ENCODE data around the gene SDCCAG8.

Gene SDCCAG8

DNA sequence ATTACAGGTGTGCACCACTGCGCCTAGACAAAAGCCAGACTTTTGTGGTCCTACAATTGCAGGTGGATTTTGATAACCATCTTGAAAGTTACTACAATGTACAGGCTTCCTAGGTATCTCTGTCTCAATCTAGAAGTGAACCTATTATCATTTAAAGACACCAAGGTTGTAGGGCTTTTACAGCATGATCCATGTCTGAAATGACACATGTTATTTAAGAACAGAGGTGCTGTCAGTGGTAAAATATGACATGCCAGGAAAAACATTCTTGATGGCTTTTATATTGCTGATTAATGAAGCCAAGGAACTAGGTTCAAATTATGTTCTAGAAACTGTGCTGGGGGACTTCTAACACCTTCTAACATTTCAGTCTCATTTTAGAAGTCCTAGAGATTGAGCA lies 253.1 kb downstream of the SDCCAG8 start:
- Histone ChIP-seq H3K9ac (ENCODE audit: insufficient read length) (no peak overlapping the region), H3K4me3 (no peak overlapping the region), H3K9me3 (ENCODE audit: low read depth, low read length) (no peaks in the 10 kb centered on the region), H3K36me3 (ENCODE audit: insufficient read depth, low read length) (no peaks in the 10 kb centered on the region), H3K27ac (no peak overlapping the region)
- TF ChIP-seq EZH2 (IDR thresholded peaks at IDR 0.05): no peak
- no peak for TF ChIP-seq POLR2AphosphoS5 (IDR thresholded peaks at IDR 0.05; ENCODE audit: borderline replicate concordance, low read depth, low read length)
- TF ChIP-seq FOXP2 (optimal IDR thresholded peaks at IDR 0.05; ENCODE audit: control extremely low read depth, extremely low read length, insufficient read depth): no peak
- DNase-seq (ENCODE audit: low read depth, low spot score): no peak

DNA sequence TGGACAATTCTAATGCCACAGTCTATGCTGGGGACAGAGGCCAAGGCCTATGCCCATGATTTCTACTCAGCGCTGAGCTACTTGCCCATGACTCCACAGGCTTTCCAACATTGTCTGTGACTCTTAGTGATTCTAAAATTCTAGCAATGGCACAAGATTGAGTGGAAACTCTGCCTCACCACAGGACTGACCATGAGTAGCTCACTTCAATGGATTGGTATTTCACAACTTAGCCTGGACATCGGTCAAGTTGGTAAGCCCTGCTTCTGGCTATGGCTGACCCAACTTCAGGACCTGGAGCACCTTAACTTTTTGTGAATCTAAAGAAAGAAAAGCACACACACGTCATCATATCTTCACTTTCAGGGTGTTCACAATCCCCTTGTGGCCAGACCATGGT lies 255.1 kb downstream of the SDCCAG8 start:
- no peak for DNase-seq (ENCODE audit: low read depth, low spot score)
- H3K4me3 ChIP-seq: no peak overlapping the region
- H3K9ac ChIP-seq (ENCODE audit: insufficient read length): no peak overlapping the region

DNA sequence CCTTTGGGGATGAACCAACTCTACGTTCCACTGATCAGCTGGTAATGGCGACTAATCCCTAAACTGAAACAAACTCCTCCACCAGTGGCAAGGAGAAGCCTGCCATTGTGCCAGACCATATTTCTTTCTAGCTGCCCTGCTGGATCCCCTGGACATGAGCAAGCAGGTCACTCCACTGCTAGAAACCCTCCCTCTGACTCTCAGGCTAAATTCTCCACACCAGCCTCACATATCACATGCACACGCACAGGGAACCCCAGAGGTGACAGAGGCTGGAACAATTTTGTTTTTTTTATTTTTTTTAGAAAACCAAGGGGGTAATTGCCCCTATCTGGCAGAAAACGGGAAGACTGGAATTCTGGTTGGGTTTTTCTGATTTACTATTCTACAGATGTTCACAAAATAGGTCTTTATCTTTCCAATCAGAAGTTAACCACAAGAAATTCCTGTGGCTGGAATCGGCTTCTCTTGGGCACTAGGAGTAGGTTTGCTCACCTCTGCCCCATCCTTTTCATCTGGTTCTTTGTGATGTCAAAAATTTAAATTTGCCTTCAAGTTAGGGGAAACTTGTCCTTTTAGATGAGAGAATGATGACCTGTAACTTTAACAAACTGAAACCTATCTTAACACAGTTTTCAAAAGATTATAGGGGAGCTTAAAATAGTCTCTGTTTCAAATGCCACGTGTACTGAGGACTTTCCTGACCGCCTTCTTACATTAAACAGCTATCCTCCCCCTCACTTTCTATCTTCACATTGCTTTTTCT lies 258.1 kb downstream of the SDCCAG8 start:
- no peak for DNase-seq (ENCODE audit: low read depth, low spot score)
- H3K36me3 ChIP-seq (ENCODE audit: insufficient read depth, low read length): no peaks in the 10 kb centered on the region
- H3K4me3 ChIP-seq: no peak overlapping the region
- no peaks in the 10 kb centered on the region for H3K9me3 ChIP-seq (ENCODE audit: low read depth, low read length)
- TF ChIP-seq POLR2AphosphoS5 (IDR thresholded peaks at IDR 0.05; ENCODE audit: borderline replicate concordance, low read depth, low read length) (no peak), FOXP2 (optimal IDR thresholded peaks at IDR 0.05; ENCODE audit: control extremely low read depth, extremely low read length, insufficient read depth) (no peak), EZH2 (IDR thresholded peaks at IDR 0.05) (no peak)
- H3K9ac ChIP-seq (ENCODE audit: insufficient read length): no peak overlapping the region
- H3K27ac ChIP-seq: no peak overlapping the region

More for the DNA sequence above, 255.1 kb downstream of the SDCCAG8 start:
- no peaks in the 10 kb centered on the region for H3K9me3 ChIP-seq (ENCODE audit: low read depth, low read length)
- H3K36me3 ChIP-seq (ENCODE audit: insufficient read depth, low read length): no peaks in the 10 kb centered on the region
- no peak overlapping the region for H3K27ac ChIP-seq
- TF ChIP-seq POLR2AphosphoS5 (IDR thresholded peaks at IDR 0.05; ENCODE audit: borderline replicate concordance, low read depth, low read length) (no peak), FOXP2 (optimal IDR thresholded peaks at IDR 0.05; ENCODE audit: control extremely low read depth, extremely low read length, insufficient read depth) (no peak), EZH2 (IDR thresholded peaks at IDR 0.05) (no peak)

DNA sequence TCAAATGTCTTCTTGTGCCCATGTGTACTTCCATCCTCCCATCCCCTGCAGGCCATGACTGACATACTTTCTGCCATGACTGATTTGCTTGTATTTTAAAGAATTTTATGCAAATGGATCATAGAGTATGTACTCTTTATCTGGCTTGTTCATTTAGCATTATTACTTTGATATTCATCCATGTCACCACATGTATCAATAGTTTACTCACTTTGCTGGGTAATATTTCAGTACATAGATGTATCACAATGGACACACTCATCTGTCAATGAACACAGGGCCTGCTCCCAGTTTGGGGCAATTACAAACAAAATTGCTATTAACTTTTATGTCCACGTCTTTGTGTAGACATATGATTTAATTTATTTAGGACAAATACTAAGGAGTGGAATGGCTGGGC lies 259.1 kb downstream of the SDCCAG8 start:
- Histone ChIP-seq H3K27ac (no peak overlapping the region), H3K4me3 (no peak overlapping the region), H3K9ac (ENCODE audit: insufficient read length) (no peak overlapping the region), H3K9me3 (ENCODE audit: low read depth, low read length) (no peaks in the 10 kb centered on the region), H3K36me3 (ENCODE audit: insufficient read depth, low read length) (no peaks in the 10 kb centered on the region)
- no peak for DNase-seq (ENCODE audit: low read depth, low spot score)
- TF ChIP-seq FOXP2 (optimal IDR thresholded peaks at IDR 0.05; ENCODE audit: control extremely low read depth, extremely low read length, insufficient read depth) (no peak), EZH2 (IDR thresholded peaks at IDR 0.05) (no peak), POLR2AphosphoS5 (IDR thresholded peaks at IDR 0.05; ENCODE audit: borderline replicate concordance, low read depth, low read length) (no peak)

DNA sequence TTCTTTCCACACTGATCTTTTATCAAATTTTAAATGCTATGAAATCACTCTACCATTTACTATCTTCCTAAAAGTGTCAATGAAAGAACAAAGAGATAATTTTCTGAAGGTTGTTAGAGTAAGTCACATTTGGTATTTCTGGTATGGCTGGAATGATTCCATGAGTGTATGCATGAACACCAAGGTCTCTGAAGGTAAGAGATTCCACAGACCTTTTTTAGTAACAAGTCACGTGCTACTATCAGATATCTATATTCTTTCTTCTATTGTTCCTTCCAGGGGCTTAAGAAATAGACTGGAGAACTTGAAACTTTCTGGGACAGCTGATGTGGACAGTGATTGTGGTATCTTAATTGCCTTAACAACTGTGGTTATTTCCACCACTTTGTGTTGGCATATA lies 265.0 kb downstream of the SDCCAG8 start:
- TF ChIP-seq FOXP2 (optimal IDR thresholded peaks at IDR 0.05; ENCODE audit: control extremely low read depth, extremely low read length, insufficient read depth): no peak
- TF ChIP-seq EZH2 (IDR thresholded peaks at IDR 0.05): no peak
- TF ChIP-seq POLR2AphosphoS5 (IDR thresholded peaks at IDR 0.05; ENCODE audit: borderline replicate concordance, low read depth, low read length): no peak
- Histone ChIP-seq H3K27ac (no peak overlapping the region), H3K4me3 (no peak overlapping the region), H3K36me3 (ENCODE audit: insufficient read depth, low read length) (no peaks in the 10 kb centered on the region), H3K9me3 (ENCODE audit: low read depth, low read length) (no peaks in the 10 kb centered on the region), H3K9ac (ENCODE audit: insufficient read length) (no peak overlapping the region)
- no peak for DNase-seq (ENCODE audit: low read depth, low spot score)

DNA sequence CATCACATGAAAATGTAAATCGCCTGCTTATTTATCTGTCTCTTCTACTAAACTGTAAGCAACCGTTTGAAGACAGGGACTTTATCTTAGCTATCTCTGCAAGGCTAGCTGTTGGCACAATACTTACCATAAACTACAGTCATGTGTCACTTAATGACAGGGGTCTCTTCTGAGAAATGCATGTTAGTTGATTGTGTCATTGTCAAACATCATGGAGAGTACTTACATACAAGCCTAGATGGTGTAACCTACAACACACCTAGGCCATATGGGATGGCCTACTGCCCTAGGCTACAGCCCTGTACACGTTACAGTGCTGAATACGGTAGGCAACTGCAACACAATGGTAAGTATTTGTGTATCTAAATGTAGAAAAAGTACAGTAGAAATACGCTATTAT lies 267.9 kb downstream of the SDCCAG8 start:
- TF ChIP-seq EZH2 (IDR thresholded peaks at IDR 0.05) (no peak), POLR2AphosphoS5 (IDR thresholded peaks at IDR 0.05; ENCODE audit: borderline replicate concordance, low read depth, low read length) (no peak), FOXP2 (optimal IDR thresholded peaks at IDR 0.05; ENCODE audit: control extremely low read depth, extremely low read length, insufficient read depth) (no peak)
- Histone ChIP-seq H3K36me3 (ENCODE audit: insufficient read depth, low read length) (no peaks in the 10 kb centered on the region), H3K9ac (ENCODE audit: insufficient read length) (no peak overlapping the region), H3K27ac (no peak overlapping the region), H3K9me3 (ENCODE audit: low read depth, low read length) (no peaks in the 10 kb centered on the region), H3K4me3 (no peak overlapping the region)
- no peak for DNase-seq (ENCODE audit: low read depth, low spot score)

DNA sequence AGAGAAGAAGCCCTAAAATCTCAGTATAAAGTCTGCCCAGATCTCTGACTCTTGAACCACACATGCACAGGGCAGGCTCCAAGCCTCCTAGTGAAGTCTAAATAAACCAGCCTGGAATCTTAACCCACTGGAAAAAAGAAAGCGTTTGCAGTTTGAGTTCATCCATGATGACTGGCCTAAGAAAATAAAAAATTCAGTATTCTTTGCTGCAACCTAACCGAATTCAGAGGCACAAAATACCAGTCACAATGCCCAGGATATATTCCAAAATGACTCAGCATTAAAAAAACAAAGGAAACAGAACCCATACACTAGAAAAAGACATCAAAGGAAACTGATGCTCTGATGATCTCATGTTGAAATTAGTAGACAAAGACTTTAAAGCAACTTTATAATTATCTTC lies 269.2 kb downstream of the SDCCAG8 start:
- Histone ChIP-seq H3K4me3 (no peak overlapping the region), H3K9me3 (ENCODE audit: low read depth, low read length) (no peaks in the 10 kb centered on the region), H3K36me3 (ENCODE audit: insufficient read depth, low read length) (no peaks in the 10 kb centered on the region), H3K9ac (ENCODE audit: insufficient read length) (no peak overlapping the region), H3K27ac (no peak overlapping the region)
- DNase-seq (ENCODE audit: low read depth, low spot score): no peak
- TF ChIP-seq POLR2AphosphoS5 (IDR thresholded peaks at IDR 0.05; ENCODE audit: borderline replicate concordance, low read depth, low read length) (no peak), EZH2 (IDR thresholded peaks at IDR 0.05) (no peak)

DNA sequence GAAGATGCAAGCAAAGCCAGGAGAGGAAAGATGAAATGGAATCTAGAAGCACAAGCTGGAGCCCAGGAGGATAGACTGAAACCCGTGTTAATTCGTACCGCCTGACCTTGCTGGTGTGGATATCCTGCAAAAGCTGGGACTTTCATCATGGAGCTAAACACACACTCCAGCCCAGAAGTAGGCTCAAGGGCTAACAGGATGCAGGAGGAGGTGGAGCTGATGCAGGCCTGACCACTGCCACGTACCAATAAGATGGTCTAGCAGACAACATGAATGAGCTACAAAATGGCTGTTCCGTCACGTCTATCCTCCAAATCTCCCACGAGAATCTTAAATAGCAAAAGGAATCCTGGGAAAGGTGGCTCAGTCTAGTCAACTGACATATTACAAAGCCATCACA lies 270.3 kb downstream of the SDCCAG8 start:
- Histone ChIP-seq H3K4me3 (no peak overlapping the region), H3K9ac (ENCODE audit: insufficient read length) (no peak overlapping the region), H3K36me3 (ENCODE audit: insufficient read depth, low read length) (no peaks in the 10 kb centered on the region), H3K27ac (no peak overlapping the region), H3K9me3 (ENCODE audit: low read depth, low read length) (no peaks in the 10 kb centered on the region)
- DNase-seq (ENCODE audit: low read depth, low spot score): no peak
- TF ChIP-seq FOXP2 (optimal IDR thresholded peaks at IDR 0.05; ENCODE audit: control extremely low read depth, extremely low read length, insufficient read depth): no peak

All from SK-N-MC (cell line).